HG03469 (cell line): Measurements from ENCODE around the gene COA8.

Experiments used
- ATAC-seq: cut with Tn5 transposase; IDR thresholded peaks from one replicate; pipeline ENCODE4 v1.9.1; 2021; ENCODE audit warnings: mild to moderate bottlenecking, moderate library complexity, moderate number of reproducible peaks; ENCODE audit not compliant: unreplicated experiment

The COA8 gene, protein sequence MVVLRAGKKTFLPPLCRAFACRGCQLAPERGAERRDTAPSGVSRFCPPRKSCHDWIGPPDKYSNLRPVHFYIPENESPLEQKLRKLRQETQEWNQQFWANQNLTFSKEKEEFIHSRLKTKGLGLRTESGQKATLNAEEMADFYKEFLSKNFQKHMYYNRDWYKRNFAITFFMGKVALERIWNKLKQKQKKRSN

DNA sequence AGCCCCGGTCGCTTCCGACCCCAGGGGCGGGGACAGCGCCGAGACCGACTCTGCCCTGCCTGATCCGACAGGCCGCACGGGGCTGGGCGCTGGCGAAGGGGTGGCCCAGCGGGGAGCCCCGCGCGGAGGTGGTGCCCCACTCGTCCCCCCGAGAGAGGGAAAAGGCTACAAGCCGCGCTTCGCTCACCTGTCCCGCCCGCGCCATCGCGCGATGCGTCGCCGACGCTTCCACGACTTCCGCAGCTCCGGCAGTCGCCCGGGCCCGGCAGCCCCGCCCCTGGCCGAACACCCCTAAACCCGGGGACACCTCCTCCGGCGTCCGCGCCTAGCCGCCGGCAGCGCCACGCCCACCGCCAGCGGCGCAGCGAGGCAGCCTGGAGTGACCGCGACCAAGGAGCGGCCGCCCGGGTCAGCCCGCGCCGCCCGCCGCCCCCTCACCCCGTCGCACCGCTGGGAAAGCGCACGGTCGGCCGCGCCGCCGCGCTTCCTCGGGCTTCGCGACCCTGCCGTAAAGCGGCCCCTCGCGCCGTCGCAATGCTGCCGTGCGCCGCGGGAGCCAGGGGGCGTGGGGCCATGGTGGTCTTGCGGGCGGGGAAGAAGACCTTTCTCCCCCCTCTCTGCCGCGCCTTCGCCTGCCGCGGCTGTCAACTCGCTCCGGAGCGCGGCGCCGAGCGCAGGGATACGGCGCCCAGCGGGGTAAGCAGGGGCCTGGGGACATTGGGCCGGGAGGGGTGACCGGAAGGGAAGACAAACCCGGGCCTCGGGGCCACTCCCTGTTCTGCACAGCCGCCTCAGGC lies at the start of gene COA8, which contains the start of gene BAG5:
COA8 (plus strand) TSS at position 532 of the 797 bp plus-strand sequence; CDS start at position 574, 42 bp downstream.
BAG5 (minus strand) TSS at position 229 of the 797 bp plus-strand sequence. CDS start 1,493 bp downstream, outside the sequence.
- peak; percentile 52 for ATAC-seq

DNA sequence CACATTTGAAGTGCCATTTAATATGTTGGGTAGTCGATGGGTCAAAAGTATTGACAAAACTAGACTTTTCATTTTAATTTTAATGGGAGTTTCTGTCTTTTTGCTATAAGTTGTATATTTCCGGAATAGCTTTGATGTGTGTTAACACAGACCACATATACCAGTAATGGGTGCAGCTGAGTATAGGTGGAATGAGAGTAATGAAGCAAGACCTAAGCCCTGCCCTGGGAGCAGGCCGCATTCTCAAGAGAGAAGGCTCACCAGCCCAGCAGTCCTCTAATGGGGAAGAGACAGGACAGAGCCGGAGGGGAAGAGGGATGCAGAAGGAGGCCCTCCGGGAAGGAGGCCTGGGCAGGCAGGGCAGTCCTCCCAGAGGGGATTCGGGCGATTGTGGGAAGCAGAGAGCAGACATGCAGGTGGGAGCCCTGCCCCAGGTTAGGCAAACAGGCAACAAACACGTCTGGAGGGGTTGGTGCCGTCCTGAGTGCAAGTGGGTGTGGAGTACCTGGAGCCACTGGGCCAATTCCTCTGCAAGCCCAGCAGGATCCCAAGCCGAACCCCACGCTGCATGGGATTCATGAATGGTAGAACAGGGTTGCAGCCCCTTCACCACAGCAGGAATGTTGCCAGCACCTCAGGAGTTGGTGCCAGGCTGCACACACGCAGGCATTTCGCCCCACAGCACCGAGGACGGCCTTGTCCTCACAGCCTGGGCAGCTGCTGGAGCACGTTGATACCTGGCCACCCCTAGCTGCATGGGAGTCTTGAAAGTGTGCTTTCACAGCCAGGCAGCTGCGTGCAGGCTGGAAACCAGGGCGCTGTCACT lies 48.0 kb upstream of the COA8 start:
- no peak for ATAC-seq

DNA sequence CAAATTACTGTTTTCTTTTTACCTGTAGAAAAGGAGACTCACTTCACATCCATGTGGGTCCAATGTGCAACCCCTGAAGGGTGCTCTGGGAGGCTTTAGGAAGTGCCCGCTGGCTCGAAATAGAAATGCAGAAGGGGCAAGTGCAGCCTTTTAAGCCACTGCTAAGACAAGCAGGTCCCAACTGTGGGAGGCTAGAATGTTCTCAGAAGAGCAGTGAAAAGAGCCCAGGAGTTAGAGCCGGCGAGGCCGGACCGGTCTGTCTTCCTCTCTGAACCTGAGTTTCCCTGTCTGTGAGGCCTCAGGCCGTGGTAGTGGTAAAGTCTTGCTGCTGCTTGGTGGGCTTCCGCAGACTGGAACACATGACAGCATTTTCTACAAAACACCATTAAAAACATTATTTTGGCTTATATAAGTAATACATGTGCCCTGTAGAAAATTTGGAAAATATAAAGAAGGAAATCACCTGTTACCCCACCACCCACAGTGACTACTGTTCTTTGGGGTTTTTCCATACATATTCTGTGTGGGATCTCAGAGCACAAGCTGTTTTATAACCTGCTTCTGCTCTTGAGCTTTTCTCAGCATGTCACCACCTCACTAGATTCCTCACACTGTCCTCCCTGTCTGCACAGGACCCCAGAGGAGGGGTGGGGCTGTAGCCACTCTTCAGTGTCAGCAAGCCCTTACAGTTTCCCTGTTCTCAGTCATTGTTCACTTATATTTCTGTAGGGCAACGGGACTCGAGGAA lies 46.2 kb upstream of the COA8 start:
- ATAC-seq, result no peak

DNA sequence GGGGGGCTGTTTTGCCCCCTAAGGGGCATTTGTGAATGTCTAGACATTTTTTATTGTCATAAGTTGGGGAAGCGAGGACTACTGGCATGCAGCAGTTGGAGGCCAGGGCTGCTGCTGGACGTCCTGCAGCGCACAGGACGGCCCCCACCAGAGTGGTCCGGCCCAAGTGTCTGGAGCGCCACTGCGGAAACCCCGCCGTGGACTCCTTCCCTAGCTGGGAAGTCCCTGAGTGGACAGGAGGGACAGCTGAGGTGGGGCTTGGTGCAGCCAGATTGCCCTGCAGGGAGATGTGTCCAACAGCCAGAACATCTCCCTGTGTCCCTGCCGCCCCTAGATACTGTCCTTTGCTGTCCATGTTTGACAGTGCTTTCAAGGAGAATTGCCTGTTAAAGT lies 45.6 kb upstream of the COA8 start:
- no peak for ATAC-seq

DNA sequence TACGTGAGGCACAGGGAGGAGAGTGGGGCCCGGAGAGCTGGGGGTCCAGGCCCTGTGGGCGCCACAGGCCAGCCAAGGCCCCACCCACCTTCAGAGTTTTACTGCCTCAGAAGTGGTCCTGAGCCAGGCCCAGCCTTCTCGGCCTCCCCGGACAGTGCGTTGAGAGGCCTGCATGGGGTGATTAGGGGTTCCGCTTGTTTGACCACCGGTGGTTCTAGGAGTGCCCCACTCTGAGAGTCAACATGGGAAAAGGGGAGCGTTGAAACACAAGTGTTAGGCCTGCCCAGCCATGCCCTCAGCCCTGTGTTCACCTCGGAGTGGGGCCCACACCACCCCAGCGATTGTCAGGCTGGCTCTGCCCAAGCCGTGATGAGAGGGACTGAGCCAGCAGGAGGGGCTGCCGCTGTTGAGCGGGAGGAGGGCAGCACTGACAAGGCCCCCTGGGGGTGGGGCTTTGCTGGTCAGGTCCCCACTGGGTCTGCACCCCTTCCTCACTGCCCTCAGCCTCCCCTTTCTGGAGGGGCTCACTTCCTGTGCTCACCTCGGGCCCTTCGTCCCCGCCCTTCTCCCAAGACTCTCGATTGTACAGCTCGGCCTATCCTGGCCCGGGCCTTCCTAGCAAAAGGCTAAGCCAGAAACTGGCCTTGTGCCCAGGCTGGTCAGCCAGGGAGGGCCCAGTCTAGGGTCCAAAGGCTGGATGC lies 44.9 kb upstream of the COA8 start:
- ATAC-seq, result no peak

DNA sequence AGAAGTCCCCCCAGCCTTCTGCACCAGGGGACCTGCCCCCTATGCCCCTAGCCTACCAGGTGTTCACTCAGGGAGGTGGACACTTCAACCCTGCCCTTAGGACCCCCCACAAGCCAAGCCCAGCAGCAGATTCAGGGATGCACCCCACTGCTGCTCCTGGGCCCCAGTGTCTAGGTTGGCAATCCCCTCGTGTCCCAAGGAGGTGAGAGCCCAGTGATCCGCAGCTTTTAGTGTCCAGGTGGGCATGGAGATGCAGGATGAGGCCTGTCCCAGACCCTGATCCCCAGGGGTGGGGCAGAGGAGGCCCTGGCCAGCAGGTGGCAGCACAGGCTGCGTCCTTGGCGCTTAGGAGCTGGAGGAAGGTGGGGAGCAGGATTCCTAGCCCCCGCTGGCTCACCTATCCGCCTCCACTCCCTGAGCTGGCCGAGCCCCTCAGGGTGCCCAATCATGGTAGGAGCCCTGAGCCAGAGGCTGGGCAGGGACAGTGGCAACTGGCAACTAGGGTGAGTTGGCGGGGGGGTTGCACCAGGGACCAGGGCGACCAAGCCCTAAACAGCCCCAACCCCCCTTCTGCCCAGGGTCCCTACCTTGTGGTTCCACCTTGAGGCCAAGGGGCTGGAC lies 44.2 kb upstream of the COA8 start:
- ATAC-seq, result no peak

DNA sequence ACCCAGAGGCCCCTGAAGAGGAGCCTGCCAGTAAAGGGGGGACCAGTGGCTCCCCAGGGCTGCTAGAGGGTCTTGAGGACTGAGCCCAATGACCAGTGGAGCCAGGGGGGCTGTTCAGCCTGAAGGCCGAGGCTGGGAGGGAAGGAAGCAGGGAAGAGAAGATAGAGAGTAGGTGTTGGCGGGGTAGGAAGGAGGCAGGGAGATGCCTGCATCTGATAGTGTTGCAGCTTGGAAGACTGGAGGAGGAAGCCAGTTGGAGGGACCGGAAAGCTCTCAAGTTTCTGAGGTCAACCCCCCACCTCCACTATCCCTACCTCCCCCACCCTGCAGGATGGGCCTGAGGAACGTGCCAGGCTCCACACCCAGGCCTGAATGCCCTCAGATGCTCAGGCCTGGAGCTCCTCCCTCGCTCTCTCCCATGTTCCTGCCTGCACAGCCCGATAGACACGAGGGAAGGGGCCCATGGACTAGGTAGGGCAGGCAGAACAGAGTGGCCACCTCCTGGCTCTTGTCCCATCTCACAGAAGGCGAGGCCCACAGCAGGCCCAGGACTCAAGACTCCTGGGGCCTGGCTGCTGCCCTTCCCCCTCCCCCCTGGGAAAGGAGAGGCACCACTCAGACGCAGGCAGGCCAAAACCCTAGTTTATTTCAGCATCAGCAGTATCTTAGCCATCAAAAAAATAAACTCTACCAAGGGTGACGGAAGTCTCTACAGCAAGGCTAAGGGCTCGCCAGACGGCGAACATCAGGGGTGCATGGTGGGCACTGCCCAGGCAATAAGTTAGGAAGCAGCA lies 43.5 kb upstream of the COA8 start:
- no peak for ATAC-seq

DNA sequence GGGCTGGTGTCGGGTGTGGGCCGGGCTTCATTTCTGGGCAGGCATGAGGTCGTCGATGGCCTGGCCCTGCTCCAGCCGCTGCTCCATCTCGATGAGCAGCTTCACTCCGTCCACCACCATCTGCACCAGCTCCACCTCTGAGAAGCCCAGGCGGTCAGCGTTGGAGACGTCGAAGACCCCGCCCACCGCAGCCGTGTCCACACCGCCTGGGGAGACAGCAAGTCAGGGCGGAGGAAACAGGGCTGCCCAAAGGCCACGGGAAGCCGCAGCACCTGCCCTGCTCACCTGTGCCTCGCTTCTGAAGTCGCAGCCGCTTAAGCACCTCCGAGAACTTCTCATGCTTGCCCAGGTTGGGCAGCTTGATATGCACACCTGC lies 42.9 kb upstream of the COA8 start:
- no peak for ATAC-seq

DNA sequence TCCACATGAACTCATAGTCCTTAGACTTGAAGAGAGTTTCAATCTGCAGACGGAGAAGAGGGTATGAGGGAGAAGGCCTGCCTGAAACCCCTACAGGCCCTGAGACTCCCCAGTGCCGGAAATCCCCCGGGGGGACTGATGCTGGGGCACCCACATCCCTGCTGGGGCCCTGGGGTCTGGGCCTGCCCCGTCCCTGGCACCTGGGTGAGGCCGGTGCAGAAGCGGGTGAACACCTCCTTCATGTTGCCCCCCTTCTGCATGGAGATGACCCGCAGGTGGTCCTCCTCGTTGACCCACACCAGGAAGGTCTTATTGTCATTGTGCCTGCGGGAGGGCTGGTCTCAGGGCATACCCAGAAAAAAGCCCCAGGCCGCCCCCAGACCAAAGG lies 42.5 kb upstream of the COA8 start:
- no peak for ATAC-seq

DNA sequence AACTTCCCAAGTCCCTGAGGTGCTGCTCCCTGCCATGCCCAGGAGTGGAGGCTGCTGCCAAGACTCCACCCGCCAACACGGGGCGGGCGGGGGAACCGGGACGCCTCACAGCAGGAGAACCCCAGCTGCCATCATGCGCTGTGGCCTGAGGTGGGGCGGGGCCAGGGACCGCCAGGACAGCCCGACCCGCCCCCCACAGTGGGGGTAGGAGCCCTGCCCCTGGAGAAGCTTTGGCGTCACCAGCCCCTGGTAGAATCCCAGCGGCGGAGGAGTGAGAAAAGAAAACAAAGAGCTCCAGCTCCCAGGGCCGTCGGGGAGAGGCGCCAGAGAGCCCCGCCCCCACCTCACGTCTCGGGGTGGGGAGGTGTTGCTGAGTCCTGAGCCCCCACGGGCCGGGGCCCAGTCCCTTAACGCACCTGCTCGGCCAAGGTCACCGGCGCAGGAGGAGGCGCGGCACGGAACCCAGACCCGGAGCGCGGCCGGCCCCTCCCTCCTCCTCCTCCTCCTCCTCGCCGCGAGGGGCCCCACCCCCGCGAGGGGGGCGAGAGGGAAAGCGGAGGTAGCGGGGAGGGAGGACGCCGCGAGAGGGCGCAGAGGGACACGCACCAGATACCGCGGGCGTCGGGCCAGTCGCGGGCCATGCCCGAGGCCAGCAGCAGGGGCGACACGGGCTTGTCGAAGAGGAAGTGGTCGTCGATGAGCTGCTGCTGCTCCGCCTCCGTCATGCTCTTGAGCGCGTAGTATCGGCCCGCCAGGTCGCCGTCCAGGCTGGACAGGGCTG lies 41.9 kb upstream of the COA8 start:
- ATAC-seq, result no peak

DNA sequence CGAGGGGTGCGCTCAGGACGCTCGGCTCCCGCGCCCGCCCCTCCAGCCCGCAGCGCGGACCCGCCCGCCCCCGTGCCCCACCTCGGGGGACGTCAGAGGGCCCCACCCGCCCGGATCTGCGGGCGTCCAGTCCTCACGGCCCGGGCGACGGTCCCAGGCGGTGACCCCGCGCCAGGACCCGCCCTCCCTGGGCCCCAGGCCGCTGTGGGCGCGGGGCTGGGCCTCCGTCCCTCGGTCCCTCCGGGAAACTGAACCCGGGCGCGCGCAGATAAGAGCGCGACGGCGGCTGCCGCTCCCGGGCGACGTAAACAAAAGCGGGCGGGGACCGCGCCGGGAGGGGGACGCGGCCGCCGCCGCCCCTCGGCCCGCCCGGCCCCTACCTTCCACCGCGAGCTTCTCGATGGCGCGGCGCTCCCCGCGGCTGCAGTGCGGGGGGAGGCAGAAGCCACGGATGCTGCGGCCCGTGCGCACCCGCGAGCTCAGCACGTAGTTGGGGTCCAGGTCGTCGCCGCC lies 41.3 kb upstream of the COA8 start:
- no peak for ATAC-seq

DNA sequence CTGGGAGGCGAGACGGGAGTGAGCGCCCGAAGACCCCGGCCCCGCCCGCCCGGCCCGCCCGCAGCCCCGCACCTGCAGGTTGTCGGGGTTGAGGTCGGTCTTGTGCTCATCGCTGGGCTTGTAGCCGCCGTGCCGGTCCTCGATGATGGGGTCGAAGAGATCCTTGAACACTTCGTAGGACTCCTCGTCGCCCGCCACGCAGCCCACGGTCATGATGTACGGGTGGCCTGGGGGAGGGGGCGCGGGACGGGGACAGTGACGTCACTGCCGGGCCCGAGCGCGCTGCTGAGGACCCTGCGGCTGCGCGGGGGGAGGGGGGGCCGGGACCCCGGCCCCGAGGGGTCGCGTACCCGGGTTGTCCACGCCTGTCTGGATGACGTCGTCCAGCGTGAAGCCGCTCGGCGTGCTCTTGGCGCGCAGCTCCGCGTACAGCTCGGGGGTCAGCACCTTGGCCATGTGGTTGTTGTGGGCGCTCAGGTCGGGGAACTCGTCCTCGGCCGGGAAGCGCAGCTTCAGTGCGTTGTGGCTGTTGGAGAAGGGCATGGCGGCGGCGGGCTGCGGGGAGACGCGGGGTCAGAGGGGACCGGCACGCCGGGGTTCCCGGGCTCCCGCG lies 40.7 kb upstream of the COA8 start:
- no peak for ATAC-seq

DNA sequence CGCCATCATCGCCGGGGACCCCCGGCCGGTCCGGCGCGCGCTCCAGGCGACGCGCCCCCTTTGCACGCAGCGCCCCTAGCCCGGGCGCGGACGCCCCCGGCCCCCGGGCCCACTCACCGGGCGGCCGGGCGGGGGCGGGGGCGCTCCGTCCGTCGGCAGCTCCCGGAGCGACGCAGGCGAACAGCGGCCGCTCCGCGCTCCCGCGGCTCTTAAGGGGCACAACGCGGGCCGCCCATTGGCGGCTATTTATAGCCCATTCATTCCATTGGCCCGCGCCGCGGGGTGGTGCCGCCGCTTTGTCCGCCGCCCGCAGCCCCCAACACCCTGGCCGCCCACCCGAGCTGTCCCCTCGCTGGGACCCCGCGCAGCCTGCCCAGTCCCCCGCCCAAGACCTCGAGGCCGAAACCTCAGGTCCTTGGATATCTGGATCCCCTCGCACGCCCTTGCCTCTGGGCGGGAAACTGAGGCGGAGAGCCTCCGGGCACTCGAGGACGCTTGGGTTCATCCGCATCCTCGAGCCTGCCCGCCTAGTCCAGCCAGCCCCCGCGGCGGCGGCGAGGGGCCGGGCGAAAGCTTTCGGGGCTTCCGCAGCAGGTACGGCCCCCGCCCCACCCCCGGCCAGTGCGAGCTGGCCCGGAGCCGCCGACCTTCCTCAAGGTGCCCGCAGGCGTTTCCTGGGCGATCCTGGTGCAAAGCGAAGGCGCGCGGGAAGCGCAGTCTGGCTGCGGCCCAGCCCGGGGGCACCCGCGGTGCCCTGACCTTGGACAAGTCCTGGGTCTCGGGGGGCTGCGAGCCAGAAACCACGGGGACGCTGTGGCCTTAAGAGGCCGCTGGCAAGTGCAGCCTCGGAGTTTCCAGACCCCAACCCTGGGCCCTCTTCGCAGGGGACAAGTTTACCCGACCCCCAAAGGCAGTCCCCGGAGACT lies 39.8 kb upstream of the COA8 start, which contains the start of gene CKB:
CKB (minus strand) TSS at position 182 of the 926 bp plus-strand sequence. CDS start 337 bp downstream, outside the sequence.
- ATAC-seq, result no peak

DNA sequence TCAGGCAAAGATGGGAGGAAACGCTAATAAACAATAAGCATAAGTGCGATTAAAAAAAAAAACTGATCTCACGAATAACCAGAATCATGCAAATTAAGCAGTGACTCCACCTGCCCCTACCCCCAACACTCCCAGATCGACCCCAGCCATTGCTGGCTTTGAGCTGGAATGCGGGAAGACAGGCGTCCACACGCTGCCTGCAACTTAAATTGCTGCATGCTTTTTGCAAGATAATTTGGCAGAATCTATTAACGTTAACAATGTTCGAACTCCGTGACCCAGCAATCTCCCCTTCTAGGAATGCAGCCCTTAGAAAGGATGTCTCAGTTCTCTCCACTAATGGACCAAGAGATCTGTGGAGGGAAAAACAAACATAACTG lies 39.2 kb upstream of the COA8 start:
- no peak for ATAC-seq

DNA sequence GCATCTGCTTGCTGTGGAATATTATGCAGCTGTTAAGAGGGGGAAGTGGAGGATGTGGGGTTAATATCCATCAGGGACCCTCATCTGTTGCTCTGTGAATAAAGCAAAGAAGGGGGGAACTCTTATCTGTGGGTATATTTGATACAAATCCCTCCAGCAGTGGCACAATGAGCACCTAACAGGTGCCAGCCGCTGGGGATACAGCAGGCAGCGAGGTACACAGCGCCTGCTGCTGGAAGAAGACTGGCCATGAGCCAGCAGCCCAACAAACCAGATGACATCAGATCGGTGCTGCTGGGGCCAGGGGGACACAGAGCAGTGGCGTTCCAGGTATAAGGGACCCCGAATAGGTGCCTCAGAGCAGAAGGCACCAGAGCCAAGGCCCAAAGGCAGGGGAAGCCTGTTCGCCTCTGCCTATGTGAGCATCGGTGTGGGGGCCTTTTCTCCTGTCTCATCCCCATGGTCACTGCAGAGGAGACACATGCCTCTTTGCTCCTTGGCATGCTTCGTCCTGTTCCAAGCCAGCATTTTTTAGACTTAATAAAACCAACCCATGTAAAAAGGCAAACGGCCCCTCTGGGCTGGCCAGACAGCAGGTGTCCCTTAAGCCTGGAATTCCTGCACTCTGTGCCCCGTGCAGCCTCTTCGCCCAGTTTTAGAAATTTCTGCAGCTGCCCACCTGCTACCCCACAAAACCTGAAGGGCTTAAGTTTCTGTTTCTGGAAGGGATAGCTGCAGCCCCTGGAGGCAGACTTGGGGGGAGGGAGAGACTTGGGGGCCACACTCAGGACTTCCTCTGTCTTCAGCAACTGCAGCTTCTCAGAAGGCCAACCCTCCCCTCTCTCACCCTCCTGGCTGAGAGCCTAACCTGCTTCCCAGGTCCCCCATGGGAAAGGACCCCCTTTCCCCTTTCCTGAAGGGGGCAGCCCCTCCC lies 38.5 kb upstream of the COA8 start:
- no peak for ATAC-seq
